Upper lobe of left lung (tissue), 6 donors: ENCODE measurements around the gene ARHGEF17. TPM values are rescaled to one million over a fixed set of nuclear protein-coding genes. Genes with fewer than 3 reads are reported as not detected.
A peak's percentile ranks its signal among the peaks of the same experiment; 100 is the strongest.

Experiments
- ATAC-seq, 2 donors: fragments of 200-7000 bp; cut with Tn5 transposase; one replicate each; pipeline ENCODE4 v1.9.1; 2022; ENCODE audit warnings: mild to moderate bottlenecking in 2 of 2, moderate library complexity in 2 of 2; ENCODE audit not compliant: low FRiP score in 2 of 2
- DNase-seq, 2 donors: peaks; one replicate each; pipeline ENCODE4 v3.0.0-alpha.2; 2019 to 2020
- H3K27ac ChIP-seq, 4 donors: fragments of 200-600 bp; sonication (generic); one replicate each; pipeline ENCODE4 v1.5.1; 2016 to 2019
- H3K27me3 ChIP-seq, 4 donors: fragments of 200-600 bp; sonication (generic); one replicate each; pipeline ENCODE4 v1.5.1; 2017 to 2019
- H3K36me3 ChIP-seq, 4 donors: fragments of 200-600 bp; sonication (generic); one replicate each; pipeline ENCODE4 v1.5.1; 2016 to 2019
- H3K4me1 ChIP-seq, 4 donors: fragments of 200-600 bp; sonication (generic); one replicate each; pipeline ENCODE4 v1.5.1; 2018 to 2019
- H3K4me3 ChIP-seq, 4 donors: fragments of 200-600 bp; sonication (generic); one replicate each; pipeline ENCODE4 v1.5.1; 2017 to 2019; ENCODE audit warnings: mild to moderate bottlenecking in 2 of 4, moderate library complexity in 1 of 4
- H3K9me3 ChIP-seq, 4 donors: fragments of 200-600 bp; sonication (generic); one replicate each; pipeline ENCODE4 v1.5.1; 2018 to 2019
- CTCF ChIP-seq, 6 experiments: fragments of 450-650 bp in 4 of 6; fragments of 200-600 bp in 2 of 6; sonication (generic) in 2 of 6; IDR thresholded peaks; one replicate each; pipeline ENCODE4 v1.5.1; 2016 to 2019; ENCODE audit warnings: antibody characterized with exemption in 6 of 6
- EP300 ChIP-seq, 4 donors: sonication (generic); formaldehyde crosslinking; IDR thresholded peaks; one replicate each; pipeline ENCODE4 v1.5.1; 2017; ENCODE audit warnings: antibody characterized with exemption in 4 of 4, control low read depth in 2 of 4
- POLR2A ChIP-seq, 4 donors: fragments of 450-650 bp; IDR thresholded peaks; one replicate each; pipeline ENCODE4 v1.5.1; 2016 to 2017; ENCODE audit warnings: antibody characterized with exemption in 4 of 4, mild to moderate bottlenecking in 2 of 4
- POLR2AphosphoS5 ChIP-seq, 2 donors: sonication (generic); formaldehyde crosslinking; IDR thresholded peaks; one replicate each; pipeline ENCODE4 v1.5.1; 2017; ENCODE audit warnings: antibody characterized with exemption in 2 of 2
- WGBS, 2 donors: methylation state at CpG; one replicate each; pipeline ENCODE4 v1.1.5; 2017 to 2018; 5-methylcytosine and 5-hydroxymethylcytosine counted together
- total RNA-seq, 6 donors: library from RNA; depleted of rRNA in 4 of 6; stranded (reverse); fragments of >200 nt in 4 of 6; gene quantifications; one replicate each; pipeline versions ENCODE4 v1.1.0 to v1.2.1, GENCODE V29; 2016 to 2021
- donor health status: DM: no; HTN: no; CAD: no; lungs with moderate emphysema.
- donor health status: DM: no; HTN: yes; CAD: no; lungs with severe emphysema.

Gene ARHGEF17
- total RNA-seq, 6 donors from 2014 or later: 48.1 to 140 (median 65.1) TPM

- H3K36me3 ChIP-seq: no peaks in the 10 kb centered on the region
- H3K27ac ChIP-seq: peak overlapping the region in 2 of 4 donors; percentile 1 to 38
- no peaks in the 10 kb centered on the region for H3K27me3 ChIP-seq
- no peak overlapping the region for H3K4me3 ChIP-seq
- peaks cover 28 to 41% (median 36%) of the 10 kb centered on the region in 4 donors for H3K4me1 ChIP-seq
- TF ChIP-seq POLR2AphosphoS5 (IDR thresholded peaks at IDR 0.05): no peak
- TF ChIP-seq POLR2A (IDR thresholded peaks at IDR 0.05): no peak
- TF ChIP-seq EP300 (IDR thresholded peaks at IDR 0.05): no peak
- TF ChIP-seq CTCF (IDR thresholded peaks at IDR 0.05): no peak
- 80 to 89% methylated on average over 1 to 4 of the region's 4 CpGs for WGBS, 2 donors
- no peak for ATAC-seq
- DNase-seq: no peak
- no peaks in the 10 kb centered on the region for H3K9me3 ChIP-seq
Measured at GRCh38 chr11:73338279-73338678, 30.2 kb downstream of the ARHGEF17 start.

- Histone ChIP-seq H3K36me3 (no peaks in the 10 kb centered on the region), H3K27me3 (no peaks in the 10 kb centered on the region), H3K27ac (no peak overlapping the region), H3K4me3 (no peak overlapping the region), H3K4me1 (peaks cover 20 to 40% (median 26%) of the 10 kb centered on the region in 4 donors), H3K9me3 (no peaks in the 10 kb centered on the region)
- no peak for DNase-seq
- TF ChIP-seq POLR2AphosphoS5 (IDR thresholded peaks at IDR 0.05) (no peak), POLR2A (IDR thresholded peaks at IDR 0.05) (no peak), CTCF (IDR thresholded peaks at IDR 0.05) (no peak), EP300 (IDR thresholded peaks at IDR 0.05) (no peak)
- ATAC-seq: no peak
- WGBS, 2 donors: 66 to 71% methylated on average over 3 of the region's 3 CpGs
Measured at GRCh38 chr11:73340164-73340563, 32.1 kb downstream of the ARHGEF17 start.

GRCh38 chr11:73342633-73343032 is 34.6 kb downstream of the ARHGEF17 start:
- TF ChIP-seq CTCF (IDR thresholded peaks at IDR 0.05): no peak
- TF ChIP-seq EP300 (IDR thresholded peaks at IDR 0.05): no peak
- no peak for TF ChIP-seq POLR2AphosphoS5 (IDR thresholded peaks at IDR 0.05)
- TF ChIP-seq POLR2A (IDR thresholded peaks at IDR 0.05): no peak
- DNase-seq: peak in 1 of 2 donors; percentile 83
- Histone ChIP-seq H3K27ac (peak overlapping the region in 1 of 4 donors; percentile 5), H3K4me3 (peak overlapping the region in 3 of 4 donors; percentile 26 to 34 (median 33)), H3K9me3 (no peaks in the 10 kb centered on the region), H3K27me3 (no peaks in the 10 kb centered on the region), H3K4me1 (peaks cover 15 to 40% (median 22%) of the 10 kb centered on the region in 4 donors), H3K36me3 (peaks cover 0 to 9% (median 3%) of the 10 kb centered on the region in 4 donors)
- ATAC-seq: peak in 1 of 2 donors; percentile 34
- 76 to 78% methylated on average over 11 to 28 of the region's 54 CpGs for WGBS, 2 donors

GRCh38 chr11:73343076-73343873 is 35.2 kb downstream of the ARHGEF17 start:
- no peaks in the 10 kb centered on the region for H3K27me3 ChIP-seq
- peak overlapping the region in 1 of 4 donors; percentile 5 for H3K27ac ChIP-seq
- ATAC-seq (no peak), DNase-seq (no peak)
- H3K4me3 ChIP-seq: peak overlapping the region in 3 of 4 donors; percentile 26 to 34 (median 33)
- H3K9me3 ChIP-seq: no peaks in the 10 kb centered on the region
- 82 to 90% methylated on average over 8 to 27 of the region's 40 CpGs for WGBS, 2 donors
- peaks cover 15 to 40% (median 22%) of the 10 kb centered on the region in 4 donors for H3K4me1 ChIP-seq
- TF ChIP-seq POLR2AphosphoS5 (IDR thresholded peaks at IDR 0.05) (no peak), CTCF (IDR thresholded peaks at IDR 0.05) (no peak), EP300 (IDR thresholded peaks at IDR 0.05) (no peak), POLR2A (IDR thresholded peaks at IDR 0.05) (no peak)
- H3K36me3 ChIP-seq: peaks cover 0 to 16% (median 3%) of the 10 kb centered on the region in 4 donors
